ENCODE results near the gene HDDC3.
A peak's percentile ranks its signal among the peaks of the same experiment; 100 is the strongest.

Gene HDDC3

GRCh38 chr15:90931828-90932659 lies at the start of gene HDDC3:
TSS of gene HDDC3 (minus strand) at chr15:90932549. CDS start at chr15:90932540, 9 bp downstream.
- DNase-seq (ENCODE audit: low spot score): peak; percentile 97

- DNase-seq (ENCODE audit: low spot score): no peak
Observed at GRCh38 chr15:90982135-90982534, 49.8 kb upstream of the HDDC3 start.

GRCh38 chr15:90981681-90982080 lies 49.3 kb upstream of the HDDC3 start:
- DNase-seq (ENCODE audit: low spot score): no peak

GRCh38 chr15:90979582-90979981 lies 47.2 kb upstream of the HDDC3 start:
- DNase-seq (ENCODE audit: low spot score): no peak

- no peak for DNase-seq (ENCODE audit: low spot score)
Observed at GRCh38 chr15:90974216-90974615, 41.9 kb upstream of the HDDC3 start.

GRCh38 chr15:90972133-90972532 lies 39.8 kb upstream of the HDDC3 start:
- no peak for DNase-seq (ENCODE audit: low spot score)

- no peak for DNase-seq (ENCODE audit: low spot score)
Observed at GRCh38 chr15:90970274-90970673, 37.9 kb upstream of the HDDC3 start.

- no peak for DNase-seq (ENCODE audit: low spot score)
Observed at GRCh38 chr15:90968434-90968833, 36.1 kb upstream of the HDDC3 start.

- no peak for DNase-seq (ENCODE audit: low spot score)
Observed at GRCh38 chr15:90967206-90967605, 34.9 kb upstream of the HDDC3 start.

GRCh38 chr15:90966262-90966661 lies 33.9 kb upstream of the HDDC3 start:
- DNase-seq (ENCODE audit: low spot score): no peak

- DNase-seq (ENCODE audit: low spot score): no peak
Observed at GRCh38 chr15:90962021-90962420, 29.7 kb upstream of the HDDC3 start.

- DNase-seq (ENCODE audit: low spot score): no peak
Observed at GRCh38 chr15:90960298-90961091, 28.1 kb upstream of the HDDC3 start.

GRCh38 chr15:90959894-90960293 lies 27.5 kb upstream of the HDDC3 start:
- peak; percentile 63 for DNase-seq (ENCODE audit: low spot score)

- no peak for DNase-seq (ENCODE audit: low spot score)
Observed at GRCh38 chr15:90959028-90959595, 26.8 kb upstream of the HDDC3 start.

GRCh38 chr15:90957791-90958190 lies 25.4 kb upstream of the HDDC3 start:
- DNase-seq (ENCODE audit: low spot score): no peak

- peak; percentile 56 for DNase-seq (ENCODE audit: low spot score)
Observed at GRCh38 chr15:90957031-90957790, 24.9 kb upstream of the HDDC3 start.

- DNase-seq (ENCODE audit: low spot score): peak; percentile 93
Observed at GRCh38 chr15:90956274-90957030, 24.1 kb upstream of the HDDC3 start.

GRCh38 chr15:90955624-90956273 lies 23.4 kb upstream of the HDDC3 start:
- DNase-seq (ENCODE audit: low spot score): no peak

- DNase-seq (ENCODE audit: low spot score): peak; percentile 99
Observed at GRCh38 chr15:90954712-90955623, 22.6 kb upstream of the HDDC3 start, which contains the start of gene RCCD1. TSS of gene RCCD1 (plus strand) at chr15:90954884. CDS start at chr15:90956735, 1,851 bp downstream.

Data from AG20443 (cell line).